SIG-M5 (cell line): ENCODE measurements around the gene ABCB11.

Source experiments
- DNase-seq: peaks from one replicate; lab custom pipeline; 2025; lab: John Stamatoyannopoulos, UW

ABCB11 gene

GRCh38 chr2:168930242-168930641 lies 100.9 kb downstream of the ABCB11 start:
- DNase-seq = no peak

GRCh38 chr2:168929031-168929430 lies 102.1 kb downstream of the ABCB11 start:
- DNase-seq = no peak

GRCh38 chr2:168928113-168928831 lies 102.9 kb downstream of the ABCB11 start:
- DNase-seq = no peak

GRCh38 chr2:168926621-168927386 lies 104.3 kb downstream of the ABCB11 start:
- DNase-seq = no peak

GRCh38 chr2:168920504-168921157 lies 110.5 kb downstream of the ABCB11 start:
- DNase-seq = no peak

GRCh38 chr2:168916331-168916675 lies 114.8 kb downstream of the ABCB11 start:
- DNase-seq = no peak

GRCh38 chr2:168915441-168916330 lies 115.4 kb downstream of the ABCB11 start:
- no peak for DNase-seq

- no peak for DNase-seq
These were observed 117.6 kb downstream of the ABCB11 start for GRCh38 chr2:168913495-168913894.

- no peak for DNase-seq
These were observed 118.2 kb downstream of the ABCB11 start for GRCh38 chr2:168912901-168913369.

- no peak for DNase-seq
These were observed 118.7 kb downstream of the ABCB11 start for GRCh38 chr2:168912466-168912865.

- DNase-seq = no peak
These were observed 120.8 kb downstream of the ABCB11 start for GRCh38 chr2:168910330-168910729.

GRCh38 chr2:168907940-168908662 lies 123.0 kb downstream of the ABCB11 start:
- DNase-seq = no peak

GRCh38 chr2:168904358-168904757 lies 126.8 kb downstream of the ABCB11 start:
- DNase-seq = no peak

- DNase-seq = no peak
These were observed 127.2 kb downstream of the ABCB11 start for GRCh38 chr2:168903888-168904287.

GRCh38 chr2:168901003-168901402 lies 130.1 kb downstream of the ABCB11 start, which contains the start of gene G6PC2:
G6PC2 (plus strand) TSS chr2:168901291; CDS start chr2:168901332, 41 bp downstream.
- DNase-seq = no peak

GRCh38 chr2:168897449-168897848 lies 133.7 kb downstream of the ABCB11 start:
- DNase-seq = no peak

GRCh38 chr2:168896783-168897182 lies 134.3 kb downstream of the ABCB11 start:
- no peak for DNase-seq

GRCh38 chr2:168895771-168896170 lies 135.4 kb downstream of the ABCB11 start:
- no peak for DNase-seq

- no peak for DNase-seq
These were observed 136.4 kb downstream of the ABCB11 start for GRCh38 chr2:168894720-168895119.

GRCh38 chr2:168894101-168894500 lies 137.0 kb downstream of the ABCB11 start:
- no peak for DNase-seq

GRCh38 chr2:168892327-168892726 lies 138.8 kb downstream of the ABCB11 start:
- no peak for DNase-seq
